H9 (cell line): ENCODE data around the gene BAHD1. TPM values are rescaled to one million over a fixed set of nuclear protein-coding genes. Genes with fewer than 3 reads are reported as not detected.
A peak's percentile ranks its signal among the peaks of the same experiment; 100 is the strongest.

ENCODE experiments used
- DNase-seq: peaks from one replicate; pipeline ENCODE4 v3.0.0-alpha.2; 2017
- H2AFZ ChIP-seq: one replicate; pipeline ENCODE4 v1.6.1; 2013; ENCODE audit warnings: mild to moderate bottlenecking, low read length, control low read depth, moderate library complexity
- H2AK5ac ChIP-seq: 2 replicates; pipeline ENCODE4 v1.6.1; 2013; ENCODE audit warnings: low read length, control low read depth, mixed read lengths; ENCODE audit not compliant: insufficient read length
- H2BK120ac ChIP-seq: one replicate; pipeline ENCODE4 v1.6.1; 2013; ENCODE audit warnings: low read depth, mild to moderate bottlenecking, low read length, control low read depth, inconsistent platforms; ENCODE audit not compliant: poor library complexity, severe bottlenecking
- H2BK12ac ChIP-seq: 2 replicates; pipeline ENCODE4 v1.6.1; 2013; ENCODE audit warnings: low read length, control low read depth, mixed read lengths, low read depth; ENCODE audit not compliant: insufficient read length
- H2BK15ac ChIP-seq: 2 replicates; pipeline ENCODE4 v1.6.1; 2013; ENCODE audit warnings: low read depth, low read length, control low read depth
- H2BK20ac ChIP-seq: one replicate; pipeline ENCODE4 v1.6.1; 2013; ENCODE audit warnings: low read depth, mild to moderate bottlenecking, low read length, control low read depth, inconsistent platforms; ENCODE audit not compliant: poor library complexity, severe bottlenecking
- H2BK5ac ChIP-seq: 2 replicates; pipeline ENCODE4 v1.6.1; 2013; ENCODE audit warnings: low read length, control low read depth, mixed read lengths; ENCODE audit not compliant: insufficient read length
- H3K14ac ChIP-seq: 2 replicates; pipeline ENCODE4 v1.6.1; 2013; ENCODE audit warnings: low read length, control low read depth; ENCODE audit not compliant: insufficient read depth
- H3K18ac ChIP-seq: 2 replicates; pipeline ENCODE4 v1.6.1; 2013; ENCODE audit warnings: low read depth, mild to moderate bottlenecking, mixed read lengths, low read length, control low read depth; ENCODE audit not compliant: insufficient read length
- H3K23ac ChIP-seq: 2 replicates; pipeline ENCODE4 v1.6.1; 2013; ENCODE audit warnings: low read length, control low read depth, mixed read lengths, low read depth; ENCODE audit not compliant: insufficient read length
- H3K23me2 ChIP-seq: 2 replicates; pipeline ENCODE4 v1.6.1; 2013; ENCODE audit warnings: low read depth, mild to moderate bottlenecking, mixed read lengths, low read length, control low read depth; ENCODE audit not compliant: insufficient read length, poor library complexity, severe bottlenecking
- H3K27ac ChIP-seq: 2 replicates; pipeline ENCODE4 v1.5.1; 2013; ENCODE audit warnings: low read length, control low read depth, mixed read lengths, low read depth; ENCODE audit not compliant: insufficient read length
- H3K27me3 ChIP-seq: 2 replicates; pipeline ENCODE4 v1.6.1; 2013; ENCODE audit warnings: low read length, control low read depth, inconsistent platforms; ENCODE audit not compliant: insufficient read depth
- H3K4ac ChIP-seq: 2 replicates; pipeline ENCODE4 v1.6.1; 2013; ENCODE audit warnings: low read depth, mild to moderate bottlenecking, control low read depth, inconsistent platforms, low read length, moderate library complexity
- H3K4me1 ChIP-seq: 2 replicates; pipeline ENCODE4 v1.6.1; 2013; ENCODE audit warnings: low read length, control low read depth, inconsistent platforms; ENCODE audit not compliant: insufficient read depth
- H3K4me2 ChIP-seq: 2 replicates; pipeline ENCODE4 v1.6.1; 2013; ENCODE audit warnings: low read length, control low read depth, mixed read lengths; ENCODE audit not compliant: insufficient read length, insufficient read depth
- H3K56ac ChIP-seq: 2 replicates; pipeline ENCODE4 v1.6.1; 2013; ENCODE audit warnings: low read depth, mild to moderate bottlenecking, mixed read lengths, low read length, control low read depth; ENCODE audit not compliant: insufficient read length
- H3K79me1 ChIP-seq: 2 replicates; pipeline ENCODE4 v1.6.1; 2013; ENCODE audit warnings: low read depth, mild to moderate bottlenecking, moderate library complexity, low read length, control low read depth, inconsistent platforms; ENCODE audit not compliant: insufficient read depth, poor library complexity, severe bottlenecking
- H3K79me2 ChIP-seq: 2 replicates; pipeline ENCODE4 v1.6.1; 2013; ENCODE audit warnings: low read length, control low read depth, inconsistent platforms; ENCODE audit not compliant: insufficient read depth
- H3K9ac ChIP-seq: 2 replicates; pipeline ENCODE4 v1.6.1; 2013; ENCODE audit warnings: low read length, control low read depth, mixed read lengths; ENCODE audit not compliant: insufficient read length; ENCODE audit errors: extremely low read depth
- H3K9me3 ChIP-seq: one replicate; pipeline ENCODE4 v1.6.1; 2013; ENCODE audit warnings: low read depth, low read length, inconsistent platforms; ENCODE audit not compliant: control insufficient read depth
- H3T11ph ChIP-seq: one replicate; pipeline ENCODE4 v1.6.1; 2013; ENCODE audit warnings: mild to moderate bottlenecking, low read length, control low read depth, inconsistent platforms
- H4K20me1 ChIP-seq: one replicate; pipeline ENCODE4 v1.6.1; 2013; ENCODE audit not compliant: control insufficient read depth, insufficient read length, insufficient read depth
- H4K5ac ChIP-seq: 2 replicates; pipeline ENCODE4 v1.6.1; 2013; ENCODE audit warnings: low read depth, mild to moderate bottlenecking, mixed read lengths, low read length, control low read depth; ENCODE audit not compliant: insufficient read length
- H4K8ac ChIP-seq: replicated peaks from 2 replicates; pipeline ENCODE4 v1.6.1; 2013; ENCODE audit warnings: low read length, control low read depth, mixed read lengths, low read depth; ENCODE audit not compliant: insufficient read length
- H4K91ac ChIP-seq: 2 replicates; pipeline ENCODE4 v1.6.1; 2013; ENCODE audit warnings: low read depth, mild to moderate bottlenecking, moderate library complexity, mixed read lengths, low read length, control low read depth; ENCODE audit not compliant: insufficient read length
- H3K27ac Mint-ChIP-seq, 3 experiments: 2 replicates in 2 of 3; 3 replicates in 1 of 3; pipeline ENCODE4 v1.8.0; 2020 to 2021; ENCODE audit warnings: mixed read lengths in 3 of 3, mild to moderate bottlenecking in 1 of 3, moderate library complexity in 1 of 3
- H3K27me3 Mint-ChIP-seq: 2 replicates; pipeline ENCODE4 v1.8.0; 2021; ENCODE audit warnings: low read depth, mild to moderate bottlenecking, moderate library complexity, mixed read lengths
- H3K36me3 Mint-ChIP-seq, 3 experiments: 2 replicates in 2 of 3; 3 replicates in 1 of 3; pipeline ENCODE4 v1.8.0; 2020 to 2021; ENCODE audit warnings: low read depth in 3 of 3, mixed read lengths in 3 of 3; ENCODE audit not compliant: insufficient read depth in 1 of 3
- H3K4me1 Mint-ChIP-seq, 2 experiments: 2 replicates each; pipeline ENCODE4 v1.8.0; 2020; ENCODE audit warnings: mixed read lengths in 2 of 2
- H3K4me3 Mint-ChIP-seq, 2 experiments: 2 replicates in 1 of 2; 3 replicates in 1 of 2; pipeline ENCODE4 v1.8.0; 2020 to 2021; ENCODE audit warnings: mild to moderate bottlenecking in 2 of 2, mixed read lengths in 2 of 2, moderate library complexity in 1 of 2
- H3K9me3 Mint-ChIP-seq, 2 experiments: 2 replicates in 1 of 2; 3 replicates in 1 of 2; pipeline ENCODE4 v1.8.0; 2020; ENCODE audit warnings: mild to moderate bottlenecking in 2 of 2, mixed read lengths in 2 of 2, moderate library complexity in 1 of 2
- WGBS: extraction: QIAGEN DNeasy Blood & Tissue Kit; methylation state at CpG from one replicate; pipeline ENCODE4 v1.1.7; 2013; ENCODE audit warnings: missing lambda C conversion rate, low lambda C conversion rate, mixed read lengths; ENCODE audit not compliant: insufficient read length; ENCODE audit errors: extremely low coverage; 5-methylcytosine and 5-hydroxymethylcytosine counted together
- long read RNA-seq: library from polyadenylated mRNA; unstranded; transcript quantifications from one replicate; pipeline ENCODE4 v2.0.0, GENCODE V29; 2020
- total RNA-seq: library from RNA; stranded (reverse); gene quantifications from 2 replicates; pipeline ENCODE4 v1.2.1, GENCODE V29; 2021
- TF ChIP-seq, protein P1 (sequence below): fragments of 200-600 bp; sonication (generic); conservative IDR thresholded peaks from 3 replicates; pipeline ENCODE4 v1.8.0; 2021; ENCODE audit warnings: antibody characterized with exemption, mild to moderate bottlenecking

Gene BAHD1
- total RNA-seq = 52.9 and 54.1 TPM in 2 replicates
- long read RNA-seq, full-length matches to known transcripts = 3 of 42 reads
- long read RNA-seq, partial matches to known transcripts = 12 of 42 reads
- long read RNA-seq, other reads (novel, unspliced or antisense) = 27 of 42 reads

DNA sequence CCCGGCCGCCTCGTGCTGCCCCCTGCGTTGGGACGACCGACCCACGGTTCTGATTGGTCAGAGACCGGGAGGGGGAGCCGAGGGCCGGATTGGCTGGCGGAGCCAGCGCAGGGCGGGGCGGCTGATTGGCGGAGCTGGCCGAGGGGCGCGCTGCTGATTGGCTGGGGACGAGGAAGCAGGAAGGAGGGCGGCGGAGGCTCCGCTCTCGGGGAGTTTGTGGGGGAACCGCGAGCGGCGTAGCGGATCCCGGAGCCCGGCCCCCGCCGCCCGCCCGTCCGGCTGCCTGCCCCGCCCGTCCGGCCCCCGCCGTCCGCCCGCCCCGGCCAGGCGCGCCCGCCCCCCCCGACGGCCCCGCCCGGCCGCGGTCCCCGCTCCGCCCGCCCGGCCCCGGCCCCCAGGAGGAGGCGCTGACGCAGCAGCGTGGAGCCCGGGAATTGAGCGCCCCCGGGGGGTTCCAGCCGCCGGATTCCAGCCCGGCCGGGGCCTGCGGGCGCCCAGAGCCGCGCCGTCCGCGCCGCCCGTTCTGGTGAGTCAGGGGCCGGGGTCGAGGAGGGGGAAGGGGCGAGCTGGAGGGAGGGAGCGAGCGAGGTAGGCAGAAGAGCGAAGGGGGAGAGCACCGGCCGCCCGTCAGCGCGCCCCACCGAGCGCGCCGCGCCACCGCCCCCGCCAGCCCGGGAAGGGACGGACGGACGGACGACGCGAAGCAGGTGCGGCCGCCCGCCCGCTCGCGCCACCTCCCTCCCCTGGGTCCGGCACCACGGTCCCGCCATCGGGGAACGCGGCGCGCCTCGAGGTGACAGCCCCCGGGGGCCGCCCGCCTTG is at the start of gene BAHD1:
Gene BAHD1, plus strand, starts transcription at position 211 of the 822 bp plus-strand sequence. CDS start 17,512 bp downstream, outside the sequence.
- H3K9me3 Mint-ChIP-seq = no peaks in the 10 kb centered on the region
- no peak within 1 kb of the TSS for H3K4ac ChIP-seq
- H3K27me3 Mint-ChIP-seq = peaks cover 11% of the 10 kb centered on the region

More for the DNA sequence above, at the start of gene BAHD1:
- H4K91ac ChIP-seq = no peak within 1 kb of the TSS
- peaks cover 28% of the 10 kb centered on the region for H3K4me1 ChIP-seq
- H3K4me1 Mint-ChIP-seq = peaks cover 62 to 67% of the 10 kb centered on the region in 2 experiments
- H3K4me2 ChIP-seq = peak within 1 kb of the TSS; percentile 80
- H3K18ac ChIP-seq = peak within 1 kb of the TSS; percentile 65
- no peak within 1 kb of the TSS for H3K56ac ChIP-seq
- DNase-seq = peak; percentile 97
- no peak within 1 kb of the TSS for H4K8ac ChIP-seq
- no peaks in the 10 kb centered on the region for H4K20me1 ChIP-seq
- no peak within 1 kb of the TSS for H2AFZ ChIP-seq
- no peak within 1 kb of the TSS for H3K23ac ChIP-seq
- H3T11ph ChIP-seq = no peak within 1 kb of the TSS
- H3K9me3 ChIP-seq = no peaks in the 10 kb centered on the region
- peaks cover 42% of the 10 kb centered on the region for H3K23me2 ChIP-seq
- WGBS = no CpG with 5 or more reads among the region's 119 CpGs
- H3K79me1 ChIP-seq = peaks cover 8% of the 10 kb centered on the region
- no peak within 1 kb of the TSS for H2BK120ac ChIP-seq
- no peak within 1 kb of the TSS for H2AK5ac ChIP-seq
- TF ChIP-seq, protein P1, sequence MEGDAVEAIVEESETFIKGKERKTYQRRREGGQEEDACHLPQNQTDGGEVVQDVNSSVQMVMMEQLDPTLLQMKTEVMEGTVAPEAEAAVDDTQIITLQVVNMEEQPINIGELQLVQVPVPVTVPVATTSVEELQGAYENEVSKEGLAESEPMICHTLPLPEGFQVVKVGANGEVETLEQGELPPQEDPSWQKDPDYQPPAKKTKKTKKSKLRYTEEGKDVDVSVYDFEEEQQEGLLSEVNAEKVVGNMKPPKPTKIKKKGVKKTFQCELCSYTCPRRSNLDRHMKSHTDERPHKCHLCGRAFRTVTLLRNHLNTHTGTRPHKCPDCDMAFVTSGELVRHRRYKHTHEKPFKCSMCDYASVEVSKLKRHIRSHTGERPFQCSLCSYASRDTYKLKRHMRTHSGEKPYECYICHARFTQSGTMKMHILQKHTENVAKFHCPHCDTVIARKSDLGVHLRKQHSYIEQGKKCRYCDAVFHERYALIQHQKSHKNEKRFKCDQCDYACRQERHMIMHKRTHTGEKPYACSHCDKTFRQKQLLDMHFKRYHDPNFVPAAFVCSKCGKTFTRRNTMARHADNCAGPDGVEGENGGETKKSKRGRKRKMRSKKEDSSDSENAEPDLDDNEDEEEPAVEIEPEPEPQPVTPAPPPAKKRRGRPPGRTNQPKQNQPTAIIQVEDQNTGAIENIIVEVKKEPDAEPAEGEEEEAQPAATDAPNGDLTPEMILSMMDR = no peak
- peak within 1 kb of the TSS; percentile 67 to 97 (median 74); a peak in 6 of 7 replicates for H3K27ac Mint-ChIP-seq
- H3K4me3 Mint-ChIP-seq = peak within 1 kb of the TSS; percentile 95 to 96
- H3K27ac ChIP-seq = no peak within 1 kb of the TSS
- H2BK12ac ChIP-seq = no peak within 1 kb of the TSS
- H3K9ac ChIP-seq = peak within 1 kb of the TSS; percentile 76
- H3K27me3 ChIP-seq = no peaks in the 10 kb centered on the region
- H2BK5ac ChIP-seq = no peak within 1 kb of the TSS
- no peak within 1 kb of the TSS for H2BK20ac ChIP-seq
- peaks cover 0 to 16% (median 0%) of the 10 kb centered on the region in 3 experiments; a peak in 5 of 7 replicates for H3K36me3 Mint-ChIP-seq
- peak within 1 kb of the TSS; percentile 80 for H3K14ac ChIP-seq
- H2BK15ac ChIP-seq = no peak within 1 kb of the TSS
- no peak within 1 kb of the TSS for H4K5ac ChIP-seq
- H3K79me2 ChIP-seq = peaks cover 34% of the 10 kb centered on the region; the same call in 1 of the 2 replicates
